GM10248 (cell line): Measurements from ENCODE around the gene SERPINA12.

ENCODE experiments used
- CTCF ChIA-PET: fragments of 300-600 bp; sonication (Branson Sonifier 250); formaldehyde crosslinking; extraction: SDS; loops from one replicate; lab custom pipeline; 2021; ENCODE audit warnings: antibody characterized with exemption; lab: Yijun Ruan, JAX
- POLR2A ChIA-PET: fragments of 350-650 bp; sonication (Branson Sonifier 250); formaldehyde crosslinking; extraction: SDS; loops from one replicate; lab custom pipeline; 2020; ENCODE audit warnings: antibody characterized with exemption; lab: Yijun Ruan, JAX
- DNase-seq: peaks from one replicate; pipeline ENCODE4 v3.0.0; 2012; ENCODE audit errors: extremely low spot score
- CTCF ChIP-seq: IDR thresholded peaks from 2 replicates; pipeline ENCODE4 v1.5.1; 2012; ENCODE audit warnings: mild to moderate bottlenecking, low read depth; ENCODE audit errors: extremely low read depth, missing control alignments, control extremely low read depth

SERPINA12 gene

DNA sequence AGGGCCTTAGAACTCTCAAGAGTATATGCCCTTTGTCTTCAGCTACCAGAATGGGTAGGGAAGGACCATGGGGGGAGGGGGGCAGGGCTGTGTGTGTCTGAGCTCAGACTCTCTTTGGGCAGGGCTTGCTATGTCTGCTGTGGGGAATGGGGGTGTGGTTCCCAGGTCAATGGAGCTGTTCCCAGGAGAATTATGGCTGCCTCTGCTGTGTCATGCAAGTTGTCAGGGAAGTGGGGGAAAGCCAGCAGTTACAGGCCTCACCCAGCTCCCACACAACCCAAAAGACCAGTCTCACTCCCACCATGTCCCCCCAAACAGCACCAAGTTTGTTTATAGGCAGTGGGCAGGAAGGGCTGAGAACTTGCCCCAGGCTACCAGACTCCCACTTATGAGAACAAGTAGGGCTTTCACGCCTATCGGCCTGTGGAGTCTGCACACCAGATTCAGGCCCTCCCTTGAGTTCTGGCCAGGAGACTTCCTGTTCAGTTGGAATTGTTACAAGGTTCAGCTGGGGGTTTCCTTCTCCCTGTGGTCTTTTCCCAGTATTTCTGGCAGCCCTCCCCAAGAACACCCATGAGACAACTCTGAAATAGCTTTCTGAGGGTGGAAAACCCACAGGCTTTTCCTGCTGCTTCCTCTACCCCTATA, 50.6 kb downstream of the SERPINA12 start:
- DNase-seq, result no peak
- no peak for TF ChIP-seq CTCF
- ChIA-PET POLR2A (no interaction called here), CTCF (interaction anchor here (2.4 kb wide), 1 partner anchor 27 kb away, joined by 9 read pairs; no protein-coding TSS in a partner anchor)

- no peak for DNase-seq
- no peak for TF ChIP-seq CTCF
- ChIA-PET CTCF (interaction anchor here (2.4 kb wide), 1 partner anchor 28 kb away, joined by 9 read pairs; no protein-coding TSS in a partner anchor), POLR2A (no interaction called here)
Measured at GRCh38 chr14:94458096-94458495, 51.2 kb downstream of the SERPINA12 start.

DNA sequence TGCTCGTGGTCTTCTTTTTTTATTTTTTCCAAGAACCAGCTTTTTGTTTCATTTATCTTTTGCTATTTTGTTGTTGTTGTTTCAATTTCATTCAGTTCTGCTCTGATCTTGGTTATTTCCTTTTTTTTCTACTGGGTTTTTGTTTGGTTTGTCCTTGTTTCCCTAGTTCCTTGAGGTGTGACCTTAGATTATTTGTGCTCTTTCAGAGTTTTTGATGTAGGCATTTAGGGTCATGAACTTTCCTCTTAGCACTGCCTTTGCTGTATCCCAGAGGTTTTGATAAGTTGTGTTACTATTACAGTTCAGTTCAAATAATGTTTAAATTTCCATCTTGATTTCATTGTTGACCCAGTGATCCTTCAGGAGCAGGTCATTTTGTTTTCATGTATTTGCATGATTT, 53.3 kb downstream of the SERPINA12 start:
- no peak for TF ChIP-seq CTCF
- no peak for DNase-seq
- ChIA-PET POLR2A (no interaction called here), CTCF (interaction anchor here (1.5 kb wide), 1 partner anchor 11 kb away, joined by 3 read pairs; no protein-coding TSS in a partner anchor)

- no peak for DNase-seq
- ChIA-PET POLR2A (no interaction called here), CTCF (no interaction called here)
- no peak for TF ChIP-seq CTCF
Measured at GRCh38 chr14:94451826-94452225, 57.4 kb downstream of the SERPINA12 start.

- CTCF ChIA-PET, result interaction anchor here (2.1 kb wide), 1 partner anchor 17 kb away, joined by 6 read pairs; no protein-coding TSS in a partner anchor
- POLR2A ChIA-PET, result no interaction called here
- no peak for DNase-seq
- no peak for TF ChIP-seq CTCF
Measured at GRCh38 chr14:94451091-94451771, 58.0 kb downstream of the SERPINA12 start.

GRCh38 chr14:94450722-94451090, 58.6 kb downstream of the SERPINA12 start:
- CTCF ChIA-PET, result interaction anchor here (2.1 kb wide), 1 partner anchor 17 kb away, joined by 6 read pairs; no protein-coding TSS in a partner anchor

More at GRCh38 chr14:94450722-94451090, 58.6 kb downstream of the SERPINA12 start:
- no peak for TF ChIP-seq CTCF
- POLR2A ChIA-PET, result no interaction called here
- DNase-seq, result no peak
